Lung (tissue), 12 donors: ENCODE measurements around the gene TMEM176A. TPM values are rescaled to one million over a fixed set of nuclear protein-coding genes. Genes with fewer than 3 reads are reported as not detected.
A peak's percentile ranks its signal among the peaks of the same experiment; 100 is the strongest.

Experiments used
- ATAC-seq: fragments of 200-7000 bp; cut with Tn5 transposase; one replicate; pipeline ENCODE4 v1.9.1; 2020; ENCODE audit warnings: moderate number of reproducible peaks; ENCODE audit not compliant: insufficient read depth, low FRiP score
- DNase-seq, 3 donors: peaks; one replicate each; pipeline ENCODE4 v3.0.0-alpha.2; 2013 to 2017
- H3K27ac ChIP-seq, 2 donors: one replicate each; pipeline ENCODE4 v1.5.1; 2013; ENCODE audit warnings: mild to moderate bottlenecking in 2 of 2, moderate library complexity in 2 of 2, control low read depth in 1 of 2, inconsistent platforms in 1 of 2, low read depth in 1 of 2, low read length in 1 of 2
- H3K27me3 ChIP-seq, 3 donors: one replicate each; pipeline ENCODE4 v1.5.1; 2013; ENCODE audit warnings: low read length in 2 of 3; ENCODE audit not compliant: control insufficient read depth in 3 of 3, insufficient read depth in 3 of 3
- H3K36me3 ChIP-seq, 4 donors: one replicate each; pipeline ENCODE4 v1.5.1; 2013; ENCODE audit warnings: low read length in 4 of 4, mild to moderate bottlenecking in 1 of 4, moderate library complexity in 1 of 4; ENCODE audit not compliant: control insufficient read depth in 4 of 4, insufficient read depth in 4 of 4
- H3K4me1 ChIP-seq, 5 donors: one replicate each; pipeline ENCODE4 v1.5.1; 2013; ENCODE audit warnings: low read length in 5 of 5, mild to moderate bottlenecking in 2 of 5, moderate library complexity in 1 of 5; ENCODE audit not compliant: control insufficient read depth in 5 of 5, insufficient read depth in 5 of 5
- H3K4me3 ChIP-seq: one replicate; pipeline ENCODE4 v1.5.1; 2013; ENCODE audit warnings: mild to moderate bottlenecking, control low read depth, moderate library complexity
- H3K9ac ChIP-seq, 2 donors: one replicate each; pipeline ENCODE4 v1.5.1; 2013; ENCODE audit warnings: low read length in 2 of 2, control low read depth in 1 of 2; ENCODE audit not compliant: insufficient read depth in 1 of 2
- H3K9me3 ChIP-seq, 4 donors: one replicate each; pipeline ENCODE4 v1.5.1; 2013; ENCODE audit warnings: low read length in 3 of 4, mild to moderate bottlenecking in 1 of 4, moderate library complexity in 1 of 4; ENCODE audit not compliant: control insufficient read depth in 4 of 4, insufficient read depth in 3 of 4
- CTCF ChIP-seq: IDR thresholded peaks from 2 replicates; pipeline ENCODE4 v1.5.1; 2012; ENCODE audit warnings: mild to moderate bottlenecking; ENCODE audit errors: control extremely low read depth, extremely low read depth
- WGBS, 2 donors: extraction: QIAGEN DNeasy Blood & Tissue Kit; methylation state at CpG; one replicate each; pipeline ENCODE4 v1.1.7; 2013; 5-methylcytosine and 5-hydroxymethylcytosine counted together
- polyA plus RNA-seq, 2 donors: library from polyadenylated mRNA; stranded (reverse); fragments of 200-250 nt; gene quantifications; one replicate each; pipeline ENCODE4 v1.2.1, GENCODE V29; 2013
- total RNA-seq, 2 donors: library from RNA; depleted of rRNA in 1 of 2; stranded (reverse); fragments of >200 nt in 1 of 2; gene quantifications; one replicate each; pipeline ENCODE4 v1.2.1, GENCODE V29; 2014 to 2021
- donor health status: control.
- donor health status: control.
- donor health status: Bipolar disorder and iron deficiency.
- donor health status: healthy.
- donor health status: DM: yes; HTN: yes; CAD: no.

The TMEM176A gene
- total and polyA plus RNA-seq, 4 donors = 18.3 to 33.1 (median 23.3) TPM

DNA sequence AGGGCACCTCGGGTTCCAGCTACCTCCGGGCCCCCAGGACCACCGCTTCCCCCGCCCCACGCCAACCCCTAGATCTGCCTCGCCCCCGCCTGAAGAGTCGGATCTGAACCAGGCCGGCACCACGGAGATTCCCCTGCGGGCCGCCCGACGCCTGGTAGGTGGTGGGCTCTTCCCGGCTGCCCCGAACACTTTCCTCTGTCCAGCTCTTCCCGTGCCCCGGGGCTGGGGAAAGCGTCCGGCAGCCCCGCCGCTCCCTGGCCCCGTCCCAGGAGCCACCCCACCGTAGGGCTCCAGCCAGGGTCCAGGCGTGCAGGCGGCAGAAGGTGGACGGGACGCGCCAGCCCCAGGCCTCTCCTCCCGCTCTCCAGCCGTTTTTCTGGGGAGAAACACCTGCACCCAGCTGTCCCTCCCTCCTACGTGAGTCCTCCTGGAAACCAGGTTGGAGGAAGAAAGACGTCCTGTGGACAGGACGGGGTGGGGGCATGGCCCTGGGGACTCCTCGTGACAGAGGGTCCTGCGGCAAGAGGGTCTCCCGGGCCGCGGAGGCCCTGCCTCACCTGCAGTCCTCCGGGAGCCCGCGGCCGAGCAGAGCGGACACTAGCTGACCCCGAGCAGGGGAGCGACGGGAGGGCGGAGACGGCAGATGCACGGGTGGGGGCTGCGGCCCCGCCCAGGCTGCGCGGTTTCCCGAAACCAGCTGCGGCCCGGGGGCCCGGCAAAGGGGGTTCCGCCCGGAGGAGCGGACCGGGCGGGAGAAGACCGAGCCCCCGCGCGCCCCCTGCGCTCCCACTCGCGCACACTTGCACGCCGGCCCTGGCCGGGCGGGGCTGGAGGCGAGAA is 608 bp upstream of the TMEM176A start, which contains the start of gene TMEM176B:
TMEM176B (minus strand) TSS at position 624 of the 840 bp plus-strand sequence. CDS start 3,795 bp downstream, outside the sequence.
- peaks cover 0 to 11% (median 5%) of the 10 kb centered on the region in 5 donors for H3K4me1 ChIP-seq
- H3K27me3 ChIP-seq = peaks cover 0 to 44% (median 31%) of the 10 kb centered on the region in 3 donors
- 8 to 14% methylated on average over 68 to 75 of the region's 75 CpGs for WGBS, 2 donors
- peaks cover 0 to 13% (median 0%) of the 10 kb centered on the region in 4 donors for H3K9me3 ChIP-seq
- peak; percentile 32 to 38 (median 34) for DNase-seq
- no peak within 1 kb of the TSS for H3K9ac ChIP-seq
- peak within 1 kb of the TSS in 1 of 2 donors; percentile 55 for H3K27ac ChIP-seq
- peak; percentile 71 for ATAC-seq
- H3K4me3 ChIP-seq = peak within 1 kb of the TSS; percentile 32
- H3K36me3 ChIP-seq = no peaks in the 10 kb centered on the region
- no peak for TF ChIP-seq CTCF

- H3K27ac ChIP-seq = no peak overlapping the region
- WGBS, 2 donors = 40 to 42% methylated on average over 25 to 26 of the region's 26 CpGs
- peak overlapping the region; percentile 32 for H3K4me3 ChIP-seq
- H3K9ac ChIP-seq = no peak overlapping the region
- no peak for TF ChIP-seq CTCF
- H3K9me3 ChIP-seq = peaks cover 0 to 19% (median 2%) of the 10 kb centered on the region in 4 donors
- peaks cover 0 to 11% (median 5%) of the 10 kb centered on the region in 5 donors for H3K4me1 ChIP-seq
- peaks cover 0 to 2% (median 0%) of the 10 kb centered on the region in 4 donors for H3K36me3 ChIP-seq
- H3K27me3 ChIP-seq = peaks cover 0 to 44% (median 31%) of the 10 kb centered on the region in 3 donors
- ATAC-seq = no peak
- DNase-seq = no peak
These were observed 825 bp downstream of the TMEM176A start for GRCh38 chr7:150801242-150801945.

DNA sequence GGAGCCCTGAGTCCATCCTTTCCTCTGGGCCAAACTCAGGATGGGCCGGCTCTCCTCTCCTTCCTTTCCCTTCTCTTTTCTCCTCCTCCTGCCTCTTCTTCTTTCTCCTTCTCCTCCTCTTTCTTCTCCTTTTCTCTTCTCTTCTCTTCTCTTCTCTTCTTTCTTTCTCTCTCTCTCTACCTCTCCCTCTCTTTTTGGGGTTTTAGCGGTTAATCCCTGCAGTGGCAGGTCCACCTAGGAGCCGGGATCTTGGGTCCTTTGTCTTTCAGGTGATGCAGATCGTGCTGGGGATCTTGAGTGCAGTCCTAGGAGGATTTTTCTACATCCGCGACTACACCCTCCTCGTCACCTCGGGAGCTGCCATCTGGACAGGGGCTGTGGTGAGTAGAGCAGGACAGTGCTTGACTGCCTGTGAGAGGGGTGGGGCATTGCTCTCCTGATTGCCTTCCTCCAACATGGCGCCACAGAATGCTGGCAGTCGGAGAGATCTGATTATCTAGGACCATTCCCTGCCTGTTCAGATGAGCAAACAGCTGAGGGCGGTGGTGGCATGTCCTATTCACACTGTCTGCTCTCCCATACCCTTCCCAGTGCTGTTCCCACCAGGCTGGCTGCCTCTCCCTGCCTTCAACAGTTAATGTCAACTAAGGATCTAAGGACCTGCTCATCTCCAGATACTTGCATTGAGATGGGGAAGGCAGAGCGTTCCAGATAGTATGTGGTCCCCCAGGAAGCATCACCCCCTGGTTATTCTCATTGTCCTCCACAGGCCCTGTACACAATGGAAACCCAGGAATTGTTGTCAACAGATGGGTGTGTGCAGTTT is 1.6 kb downstream of the TMEM176A start:
- Histone ChIP-seq H3K4me3 (no peak overlapping the region), H3K36me3 (peaks cover 0 to 2% (median 0%) of the 10 kb centered on the region in 4 donors), H3K9ac (no peak overlapping the region), H3K9me3 (peaks cover 0 to 21% (median 2%) of the 10 kb centered on the region in 4 donors), H3K27ac (no peak overlapping the region), H3K4me1 (peaks cover 0 to 11% (median 5%) of the 10 kb centered on the region in 5 donors), H3K27me3 (peaks cover 0 to 44% (median 27%) of the 10 kb centered on the region in 3 donors)
- WGBS, 2 donors = 91 to 95% methylated on average over 12 of the region's 12 CpGs
- no peak for DNase-seq
- no peak for TF ChIP-seq CTCF
- ATAC-seq = no peak
